ENCODE measurements around the gene GXYLT2. TPM values are rescaled to one million over a fixed set of nuclear protein-coding genes. Genes with fewer than 3 reads are reported as not detected.
A peak's percentile ranks its signal among the peaks of the same experiment; 100 is the strongest.
"Not testable (repeated sequence)": the region's sequence is repeated elsewhere in the genome, so short reads cannot be mapped to it uniquely, and the experiment has no call there.

GXYLT2 gene
- total and polyA plus RNA-seq, 5 experiments from 2014 or later: not detected

GRCh38 chr3:72996121-72996472, 108.3 kb downstream of the GXYLT2 start:
- Mint-ChIP-seq H3K27me3 (no peaks in the 10 kb centered on the region), H3K9me3 (no peaks in the 10 kb centered on the region), H3K4me1 (peaks cover 22 to 36% (median 34%) of the 10 kb centered on the region in 4 donors), H3K27ac (peak overlapping the region; percentile 80 to 96 (median 91)), H3K4me3 (peak overlapping the region; percentile 82 to 97 (median 90)), H3K36me3 (peaks cover 0 to 29% (median 1%) of the 10 kb centered on the region in 3 donors)
- POLR2A ChIA-PET: interaction anchor here (0.6 to 1.7 kb wide), 3 partner anchors 8 to 13 kb away, joined by 3 to 7 read pairs (median 4); no protein-coding TSS in a partner anchor
- ATAC-seq: no peak
- DNase-seq: peak in 2 of 10 donors; percentile 0 to 18

GRCh38 chr3:72996473-72997333, 108.9 kb downstream of the GXYLT2 start, which contains the start of gene PPP4R2:
PPP4R2 (plus strand) TSS chr3:72996811; CDS start chr3:72997038, 227 bp downstream.
- POLR2A ChIA-PET: interaction anchor here (0.6 to 1.7 kb wide), 5 partner anchors 8 to 57 kb away, joined by 3 to 7 read pairs (median 3); no protein-coding TSS in a partner anchor
- Mint-ChIP-seq H3K4me1 (peaks cover 21 to 43% (median 40%) of the 10 kb centered on the region in 4 donors), H3K27me3 (no peaks in the 10 kb centered on the region), H3K4me3 (peak within 1 kb of the TSS; percentile 82 to 97 (median 90)), H3K9me3 (no peaks in the 10 kb centered on the region), H3K36me3 (peaks cover 1 to 35% (median 2%) of the 10 kb centered on the region in 3 donors), H3K27ac (peak within 1 kb of the TSS; percentile 80 to 96 (median 94))
- DNase-seq: peak; percentile 88 to 95 (median 92)
- peak; percentile 86 to 89 for ATAC-seq

- DNase-seq (peak in 9 of 10 donors; percentile 11 to 68 (median 52)), ATAC-seq (peak; percentile 28 to 33)
- POLR2A ChIA-PET: interaction anchor here (0.6 to 1.7 kb wide), 5 partner anchors 9 to 56 kb away, joined by 3 to 7 read pairs (median 3); no protein-coding TSS in a partner anchor
- peak overlapping the region; percentile 82 to 97 (median 90) for H3K4me3 Mint-ChIP-seq
- peaks cover 5 to 42% (median 6%) of the 10 kb centered on the region in 3 donors for H3K36me3 Mint-ChIP-seq
- no peaks in the 10 kb centered on the region for H3K27me3 Mint-ChIP-seq
- H3K4me1 Mint-ChIP-seq: peaks cover 24 to 49% (median 47%) of the 10 kb centered on the region in 4 donors
- no peaks in the 10 kb centered on the region for H3K9me3 Mint-ChIP-seq
- H3K27ac Mint-ChIP-seq: peak overlapping the region; percentile 80 to 96 (median 94)
Observed at GRCh38 chr3:72997421-72997961, 109.6 kb downstream of the GXYLT2 start.

- Mint-ChIP-seq H3K9me3 (no peaks in the 10 kb centered on the region), H3K4me1 (peaks cover 29 to 56% (median 54%) of the 10 kb centered on the region in 4 donors), H3K4me3 (peak overlapping the region; percentile 59 to 94 (median 76)), H3K27ac (peak overlapping the region in 8 of 10 donors; percentile 40 to 73 (median 54)), H3K27me3 (no peaks in the 10 kb centered on the region), H3K36me3 (peaks cover 5 to 51% (median 6%) of the 10 kb centered on the region in 3 donors)
- no peak for DNase-seq
- no peak for ATAC-seq
- POLR2A ChIA-PET: no interaction called here
Observed at GRCh38 chr3:72998466-72998865, 110.6 kb downstream of the GXYLT2 start.

GRCh38 chr3:72999951-73000350, 112.1 kb downstream of the GXYLT2 start:
- no peaks in the 10 kb centered on the region for H3K9me3 Mint-ChIP-seq
- POLR2A ChIA-PET: interaction anchor here (0.8 to 1.0 kb wide), 2 partner anchors 12 to 35 kb away, joined by 3 to 4 read pairs; no protein-coding TSS in a partner anchor
- H3K36me3 Mint-ChIP-seq: peaks cover 5 to 66% (median 8%) of the 10 kb centered on the region in 3 donors
- ATAC-seq (no peak), DNase-seq (peak in 2 of 10 donors; percentile 13 to 19)
- no peaks in the 10 kb centered on the region for H3K27me3 Mint-ChIP-seq
- peaks cover 37 to 71% (median 67%) of the 10 kb centered on the region in 4 donors for H3K4me1 Mint-ChIP-seq
- peak overlapping the region in 7 of 10 donors; percentile 35 to 86 (median 65) for H3K27ac Mint-ChIP-seq
- H3K4me3 Mint-ChIP-seq: peak overlapping the region; percentile 60 to 94 (median 79)

- H3K27ac Mint-ChIP-seq: peak overlapping the region in 4 of 10 donors; percentile 34 to 56 (median 44)
- POLR2A ChIA-PET: interaction anchor here (0.9 kb wide), 1 partner anchor 35 kb away, joined by 3 read pairs; no protein-coding TSS in a partner anchor
Observed at GRCh38 chr3:73003050-73003449, 115.2 kb downstream of the GXYLT2 start.

GRCh38 chr3:73004316-73004715, 116.5 kb downstream of the GXYLT2 start:
- H3K27me3 Mint-ChIP-seq: no peaks in the 10 kb centered on the region
- H3K4me1 Mint-ChIP-seq: peaks cover 48 to 88% (median 84%) of the 10 kb centered on the region in 4 donors
- POLR2A ChIA-PET: interaction anchor here (0.6 to 0.7 kb wide), 2 partner anchors 8 to 18 kb away, joined by 3 to 4 read pairs; partner anchors contain the start of gene PPP4R2
- H3K36me3 Mint-ChIP-seq: peaks cover 9 to 92% (median 24%) of the 10 kb centered on the region in 3 donors
- H3K27ac Mint-ChIP-seq: peak overlapping the region in 6 of 10 donors; percentile 35 to 60 (median 54)
- no peak for ATAC-seq
- no peaks in the 10 kb centered on the region for H3K9me3 Mint-ChIP-seq
- DNase-seq: no peak
- H3K4me3 Mint-ChIP-seq: peak overlapping the region in 6 of 10 donors; percentile 11 to 63 (median 50)

More at GRCh38 chr3:73003050-73003449, 115.2 kb downstream of the GXYLT2 start:
- H3K36me3 Mint-ChIP-seq: peaks cover 9 to 90% (median 20%) of the 10 kb centered on the region in 3 donors
- not testable (repeated sequence) for H3K9me3 Mint-ChIP-seq, H3K27me3 Mint-ChIP-seq, ATAC-seq, DNase-seq
- peaks cover 44 to 87% (median 82%) of the 10 kb centered on the region in 4 donors for H3K4me1 Mint-ChIP-seq
- H3K4me3 Mint-ChIP-seq: peak overlapping the region in 5 of 10 donors; percentile 31 to 72 (median 50)

- Mint-ChIP-seq H3K36me3 (peaks cover 4 to 92% (median 31%) of the 10 kb centered on the region in 3 donors), H3K27me3 (no peaks in the 10 kb centered on the region), H3K4me3 (peak overlapping the region in 7 of 10 donors; percentile 6 to 64 (median 41)), H3K9me3 (no peaks in the 10 kb centered on the region), H3K4me1 (peaks cover 51 to 91% (median 89%) of the 10 kb centered on the region in 4 donors), H3K27ac (peak overlapping the region in 4 of 10 donors; percentile 8 to 77 (median 32))
- no peak for DNase-seq
- POLR2A ChIA-PET: no interaction called here
- ATAC-seq: no peak
Observed at GRCh38 chr3:73007992-73008712, 120.3 kb downstream of the GXYLT2 start.

GRCh38 chr3:73009008-73009407, 121.2 kb downstream of the GXYLT2 start:
- DNase-seq (no peak), ATAC-seq (no peak)
- H3K36me3 Mint-ChIP-seq: peaks cover 4 to 84% (median 31%) of the 10 kb centered on the region in 3 donors
- peaks cover 47 to 86% (median 84%) of the 10 kb centered on the region in 4 donors for H3K4me1 Mint-ChIP-seq
- no peaks in the 10 kb centered on the region for H3K27me3 Mint-ChIP-seq
- H3K27ac Mint-ChIP-seq: peak overlapping the region in 8 of 10 donors; percentile 0 to 77 (median 43)
- peak overlapping the region in 9 of 10 donors; percentile 6 to 64 (median 37) for H3K4me3 Mint-ChIP-seq
- H3K9me3 Mint-ChIP-seq: no peaks in the 10 kb centered on the region
- POLR2A ChIA-PET: no interaction called here

- H3K27me3 Mint-ChIP-seq: no peaks in the 10 kb centered on the region
- H3K4me1 Mint-ChIP-seq: peaks cover 42 to 85% (median 79%) of the 10 kb centered on the region in 4 donors
- no peaks in the 10 kb centered on the region for H3K9me3 Mint-ChIP-seq
- DNase-seq: no peak
- POLR2A ChIA-PET: no interaction called here
- H3K4me3 Mint-ChIP-seq: peak overlapping the region in 5 of 10 donors; percentile 18 to 64 (median 42)
- ATAC-seq: no peak
- peaks cover 4 to 80% (median 32%) of the 10 kb centered on the region in 3 donors for H3K36me3 Mint-ChIP-seq
- H3K27ac Mint-ChIP-seq: peak overlapping the region in 7 of 10 donors; percentile 20 to 77 (median 53)
Observed at GRCh38 chr3:73009750-73010149, 121.9 kb downstream of the GXYLT2 start.

GRCh38 chr3:73010158-73010557, 122.3 kb downstream of the GXYLT2 start:
- ATAC-seq: no peak
- peak overlapping the region in 8 of 10 donors; percentile 9 to 54 (median 38) for H3K4me3 Mint-ChIP-seq
- H3K9me3 Mint-ChIP-seq: no peaks in the 10 kb centered on the region
- DNase-seq: no peak
- no peaks in the 10 kb centered on the region for H3K27me3 Mint-ChIP-seq
- H3K36me3 Mint-ChIP-seq: peaks cover 4 to 78% (median 35%) of the 10 kb centered on the region in 3 donors
- POLR2A ChIA-PET: interaction anchor here (0.7 kb wide), 1 partner anchor 10 kb away, joined by 3 read pairs; no protein-coding TSS in a partner anchor
- peak overlapping the region in 8 of 10 donors; percentile 20 to 80 (median 46) for H3K27ac Mint-ChIP-seq
- peaks cover 41 to 84% (median 77%) of the 10 kb centered on the region in 4 donors for H3K4me1 Mint-ChIP-seq

All from naive thymus-derived CD8-positive, alpha-beta T cell (primary cell).